Measurements from ENCODE around the gene PAGE1.
"Not testable (repeated sequence)": the region's sequence is repeated elsewhere in the genome, so short reads cannot be mapped to it uniquely, and the experiment has no call there.

Gene PAGE1, protein sequence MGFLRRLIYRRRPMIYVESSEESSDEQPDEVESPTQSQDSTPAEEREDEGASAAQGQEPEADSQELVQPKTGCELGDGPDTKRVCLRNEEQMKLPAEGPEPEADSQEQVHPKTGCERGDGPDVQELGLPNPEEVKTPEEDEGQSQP

GRCh38 chrX:49695276-49696180 lies at the start of gene PAGE1:
Gene PAGE1, minus strand, starts transcription at chrX:49695984. Its CDS starts 1,214 bp downstream, at chrX:49694770.
- no peak for DNase-seq (ENCODE audit: low read depth, low spot score)

- not testable (repeated sequence) for DNase-seq (ENCODE audit: low read depth, low spot score)
Measured at GRCh38 chrX:49741501-49741900, 45.7 kb upstream of the PAGE1 start.

DNA sequence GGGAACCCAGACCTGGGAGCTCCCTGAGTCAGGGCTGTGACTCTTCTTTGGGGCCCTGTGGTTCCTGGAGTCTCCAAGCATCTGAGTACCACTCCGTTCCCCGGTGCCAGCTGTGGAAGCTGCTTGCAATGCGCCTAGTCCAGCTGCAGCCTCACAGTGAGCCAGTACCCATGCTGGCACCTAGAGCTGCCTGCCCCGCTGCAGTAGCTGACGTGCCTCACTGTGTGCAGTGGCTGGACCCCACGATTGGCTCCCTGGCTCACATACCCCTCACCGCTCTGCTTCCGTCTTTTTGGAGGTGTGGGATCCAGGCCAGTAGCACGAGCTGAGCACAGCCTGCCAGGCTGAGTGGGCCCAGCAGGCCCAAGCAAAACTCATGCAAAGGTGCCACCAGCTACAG lies 32.1 kb upstream of the PAGE1 start:
- no peak for DNase-seq (ENCODE audit: low read depth, low spot score)

GRCh38 chrX:49726966-49727365 lies 31.2 kb upstream of the PAGE1 start:
- no peak for DNase-seq (ENCODE audit: low read depth, low spot score)

GRCh38 chrX:49725923-49726904 lies 30.4 kb upstream of the PAGE1 start:
- DNase-seq (ENCODE audit: low read depth, low spot score) = no peak

- no peak for DNase-seq (ENCODE audit: low read depth, low spot score)
Measured at GRCh38 chrX:49725401-49725800, 29.6 kb upstream of the PAGE1 start.

DNA sequence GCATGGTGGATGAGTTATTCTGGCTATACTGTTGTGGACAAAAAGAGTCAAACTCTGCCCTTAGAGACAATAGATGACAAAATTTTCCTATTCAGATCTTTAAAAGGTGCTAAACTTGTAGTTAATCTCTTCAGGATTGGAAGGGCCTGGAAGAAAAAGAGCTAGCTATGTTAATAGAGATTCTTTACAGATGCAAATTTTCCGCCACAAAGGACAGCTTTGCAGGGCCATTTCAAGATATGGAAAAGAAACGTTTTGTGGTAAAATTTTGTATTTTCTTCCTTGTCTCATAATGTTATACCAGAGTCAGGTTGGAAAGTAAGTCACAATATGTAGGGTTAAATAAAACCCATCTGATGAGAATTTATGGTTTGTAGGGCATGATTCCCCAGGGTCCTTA lies 24.3 kb upstream of the PAGE1 start:
- DNase-seq (ENCODE audit: low read depth, low spot score) = not testable (repeated sequence)

DNA sequence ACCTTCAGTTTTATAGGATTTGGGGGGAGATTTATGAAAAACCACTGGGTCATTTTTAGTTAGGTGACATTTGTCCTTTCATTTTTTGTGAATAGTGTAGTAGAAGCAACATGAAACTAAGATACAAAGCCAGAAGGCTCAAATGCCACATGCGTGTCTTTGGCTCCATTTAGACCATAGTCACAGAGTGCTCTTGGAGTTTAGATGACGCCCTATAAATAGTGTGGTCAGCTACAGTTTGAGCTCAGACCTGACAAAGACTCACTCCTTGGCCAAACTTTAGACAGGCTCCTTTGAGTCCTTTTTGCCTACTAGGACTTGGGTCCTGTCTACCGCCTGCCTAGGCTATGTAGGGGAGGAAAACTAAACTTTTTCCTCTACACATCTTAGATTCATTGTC lies 16.8 kb upstream of the PAGE1 start:
- DNase-seq (ENCODE audit: low read depth, low spot score) = no peak

DNA sequence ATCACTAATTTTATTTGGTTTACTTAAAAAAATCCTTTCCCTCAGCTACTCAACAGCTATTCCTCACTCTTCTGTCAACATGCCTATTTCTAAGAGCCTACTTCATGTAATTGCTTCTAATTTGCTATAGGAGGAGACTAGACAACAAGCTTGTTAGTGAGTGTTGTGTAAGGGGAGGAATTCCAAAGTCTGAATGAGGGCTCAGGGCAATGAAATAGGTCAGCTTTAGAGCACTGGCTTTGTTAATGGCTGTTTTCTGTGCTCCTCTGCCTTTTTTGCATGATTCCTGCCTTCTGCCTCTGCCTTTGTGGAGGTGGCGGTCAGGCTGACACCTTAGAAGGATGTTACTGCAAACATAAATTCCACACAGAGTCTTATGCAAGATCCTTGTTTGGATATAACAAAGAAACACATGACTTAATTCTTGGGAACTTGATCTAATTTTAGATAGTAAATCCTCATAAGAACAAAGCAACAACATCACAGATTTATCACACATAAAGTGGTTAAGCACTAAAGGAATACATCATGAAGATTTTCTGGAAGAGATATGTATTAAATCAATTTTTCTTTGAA lies 15.0 kb upstream of the PAGE1 start:
- peak; percentile 2 for DNase-seq (ENCODE audit: low read depth, low spot score)

DNA sequence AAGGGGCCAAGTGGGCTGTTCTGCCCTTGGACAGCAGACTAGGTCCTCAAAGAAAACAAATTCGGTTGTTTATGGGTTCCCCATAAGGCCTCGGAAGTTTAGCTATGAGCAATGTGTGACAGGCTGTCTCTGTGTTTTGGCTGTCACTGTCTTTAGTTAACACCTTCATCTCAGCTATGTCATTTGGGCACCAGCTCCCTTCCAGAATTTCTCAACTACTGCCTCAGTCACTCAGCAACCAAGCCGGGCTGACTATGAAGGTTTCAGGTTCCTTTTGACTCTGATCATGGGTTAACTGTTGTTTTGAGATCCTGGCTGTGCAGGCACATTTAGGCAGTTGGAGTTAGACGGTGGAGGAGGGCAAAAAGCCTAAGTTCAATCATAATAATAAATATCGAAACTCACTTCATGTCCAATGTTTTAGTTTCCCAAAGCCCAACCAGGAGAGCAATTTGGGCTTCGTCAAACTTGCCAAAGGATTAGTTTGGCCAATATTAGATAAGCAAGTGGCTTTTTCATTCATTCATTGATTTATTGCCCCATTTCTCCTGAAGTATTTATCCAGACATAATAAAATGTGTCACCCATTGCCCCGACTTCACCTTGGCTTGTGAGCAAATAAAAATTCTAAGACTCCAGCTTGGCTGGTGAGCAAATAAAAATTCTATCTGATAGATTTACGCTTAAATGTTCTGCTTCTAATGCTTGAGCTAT lies 9.1 kb upstream of the PAGE1 start:
- no peak for DNase-seq (ENCODE audit: low read depth, low spot score)

- no peak for DNase-seq (ENCODE audit: low read depth, low spot score)
Measured at GRCh38 chrX:49701933-49702332, 6.1 kb upstream of the PAGE1 start.

DNA sequence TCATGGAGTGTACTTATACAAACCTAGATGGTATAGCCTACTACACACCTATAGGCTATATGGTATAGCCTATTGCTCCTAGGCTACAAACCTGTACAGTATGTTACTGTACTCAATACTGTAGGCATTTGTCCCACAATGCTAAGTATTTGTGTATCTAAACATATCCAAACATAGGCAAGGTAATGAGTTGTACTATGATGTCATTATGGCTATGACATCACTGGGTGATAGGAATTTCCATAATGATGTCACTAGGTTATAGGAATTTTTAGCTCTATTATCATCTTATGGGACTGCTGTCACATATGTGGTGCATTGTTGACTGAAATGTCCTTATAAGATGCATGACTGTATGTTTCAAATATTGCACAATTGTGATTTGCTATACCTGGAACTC lies 5.5 kb upstream of the PAGE1 start:
- no peak for DNase-seq (ENCODE audit: low read depth, low spot score)

DNA sequence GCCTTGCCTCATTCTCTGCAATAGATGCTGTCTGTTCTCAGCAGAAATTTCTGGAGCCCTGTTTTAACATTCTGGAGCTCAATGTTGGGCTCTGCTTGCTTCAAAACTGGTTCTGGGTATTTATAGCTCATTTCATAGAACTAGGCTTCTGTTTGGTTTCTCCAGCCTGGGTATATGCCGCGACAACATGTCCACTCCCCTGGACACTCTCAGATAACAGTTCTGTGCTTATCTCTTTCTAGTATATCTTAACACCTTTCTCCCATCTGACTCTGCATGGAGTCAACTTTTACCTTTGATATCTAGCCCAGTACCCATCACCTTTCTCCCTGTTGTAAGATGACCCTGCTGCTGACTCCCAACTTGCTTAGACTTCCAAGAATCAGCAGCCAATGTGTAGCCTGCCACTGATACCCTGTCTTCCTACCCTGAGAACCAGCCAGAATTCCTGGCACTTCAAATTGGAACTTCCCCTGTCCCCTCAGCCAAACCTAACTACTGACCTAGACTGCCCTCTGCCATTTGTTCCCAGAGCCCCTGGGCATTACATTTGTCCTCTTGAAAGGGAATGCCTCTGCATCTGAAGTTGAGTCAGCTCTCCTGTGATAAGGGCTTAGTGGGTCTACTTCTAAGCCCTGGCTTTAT lies 20.6 kb downstream of the PAGE1 start:
- no peak for DNase-seq (ENCODE audit: low read depth, low spot score)

- DNase-seq (ENCODE audit: low read depth, low spot score) = no peak
Measured at GRCh38 chrX:49673394-49673793, 22.4 kb downstream of the PAGE1 start.

GRCh38 chrX:49664824-49665223 lies 31.0 kb downstream of the PAGE1 start:
- DNase-seq (ENCODE audit: low read depth, low spot score) = no peak

GRCh38 chrX:49661881-49662280 lies 33.9 kb downstream of the PAGE1 start:
- no peak for DNase-seq (ENCODE audit: low read depth, low spot score)

DNA sequence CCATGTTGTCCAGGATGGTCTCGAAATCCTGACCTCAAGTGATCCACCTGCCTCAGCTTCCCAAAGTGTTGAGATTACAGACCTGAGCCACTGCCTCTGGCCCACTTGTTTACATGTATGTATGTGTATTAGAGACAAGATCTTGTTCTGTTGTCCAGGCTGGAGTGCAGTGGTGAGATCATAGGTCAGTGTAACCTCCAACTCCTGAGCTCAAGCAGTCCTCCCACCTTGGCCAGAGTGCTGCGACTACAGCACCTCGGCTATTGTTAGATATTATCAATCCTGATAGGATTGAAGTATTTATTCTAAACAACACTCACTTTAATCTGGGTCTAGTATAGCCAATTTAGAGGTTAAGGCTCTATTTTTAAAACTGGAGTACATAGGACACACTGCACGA lies 36.0 kb downstream of the PAGE1 start:
- DNase-seq (ENCODE audit: low read depth, low spot score) = no peak

GRCh38 chrX:49656533-49656932 lies 39.3 kb downstream of the PAGE1 start:
- no peak for DNase-seq (ENCODE audit: low read depth, low spot score)

DNA sequence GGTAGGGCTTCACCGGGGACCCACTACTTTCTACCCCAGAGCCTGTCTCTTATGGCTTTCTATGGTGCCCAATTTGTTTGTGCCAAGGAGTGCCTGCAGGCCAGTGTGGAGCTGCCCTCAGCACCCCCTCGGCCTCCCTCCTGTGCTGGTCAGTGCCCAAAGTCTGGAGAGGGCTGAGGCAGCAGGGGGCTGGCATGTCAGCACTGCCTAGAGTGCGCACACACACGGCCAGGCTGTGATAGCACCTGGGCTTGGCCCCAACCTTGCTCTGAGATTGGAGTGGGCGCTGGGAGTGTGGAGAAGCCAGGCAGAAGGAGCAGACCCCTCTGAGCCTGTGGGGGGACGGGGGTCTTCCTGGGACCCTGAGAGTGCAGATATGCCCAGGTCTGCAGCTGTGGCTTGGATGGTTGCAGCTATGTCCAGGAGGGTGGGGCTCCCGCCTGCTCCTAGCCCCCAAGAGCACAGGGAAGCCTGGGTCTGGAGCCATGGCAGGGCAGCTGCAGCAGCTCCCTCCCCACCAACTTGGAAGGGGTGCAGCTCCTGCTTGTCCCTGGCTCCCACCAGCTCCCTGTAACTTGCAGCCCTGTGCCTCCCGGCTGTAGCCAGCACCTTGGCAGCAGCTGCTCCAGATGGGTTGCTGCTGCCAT lies 50.7 kb downstream of the PAGE1 start:
- DNase-seq (ENCODE audit: low read depth, low spot score) = no peak
